Left hindlimb (tissue), 1 donor: ENCODE data around the gene CAMTA1.

ENCODE experiments used
- DNase-seq: peaks from one replicate; pipeline ENCODE4 v3.0.0-alpha.2; 2018

Gene CAMTA1

GRCh38 chr1:7335224-7335879, 550.1 kb downstream of the CAMTA1 start:
- DNase-seq, result no peak

GRCh38 chr1:7338439-7338838, 553.2 kb downstream of the CAMTA1 start:
- DNase-seq, result no peak

DNA sequence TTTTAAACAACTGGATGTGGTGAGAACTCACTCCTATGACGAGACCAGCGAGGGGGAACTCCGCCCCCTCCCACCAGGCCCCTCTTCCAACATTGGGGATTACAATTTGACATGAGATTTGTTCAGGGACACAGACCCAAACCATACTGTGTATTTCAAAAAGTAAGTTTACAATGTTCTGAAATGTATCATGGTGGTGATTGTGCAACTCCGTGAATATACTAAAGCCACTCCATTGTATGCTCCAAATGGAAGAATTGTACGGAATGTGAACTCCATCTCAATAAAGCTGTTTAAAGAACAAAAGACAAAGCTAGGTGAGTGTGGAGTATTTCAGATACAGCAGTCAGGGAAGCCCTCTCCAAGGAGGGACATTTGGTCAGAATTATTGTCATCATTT, 553.8 kb downstream of the CAMTA1 start:
- DNase-seq, result no peak

GRCh38 chr1:7339953-7340352, 554.7 kb downstream of the CAMTA1 start:
- DNase-seq, result no peak

DNA sequence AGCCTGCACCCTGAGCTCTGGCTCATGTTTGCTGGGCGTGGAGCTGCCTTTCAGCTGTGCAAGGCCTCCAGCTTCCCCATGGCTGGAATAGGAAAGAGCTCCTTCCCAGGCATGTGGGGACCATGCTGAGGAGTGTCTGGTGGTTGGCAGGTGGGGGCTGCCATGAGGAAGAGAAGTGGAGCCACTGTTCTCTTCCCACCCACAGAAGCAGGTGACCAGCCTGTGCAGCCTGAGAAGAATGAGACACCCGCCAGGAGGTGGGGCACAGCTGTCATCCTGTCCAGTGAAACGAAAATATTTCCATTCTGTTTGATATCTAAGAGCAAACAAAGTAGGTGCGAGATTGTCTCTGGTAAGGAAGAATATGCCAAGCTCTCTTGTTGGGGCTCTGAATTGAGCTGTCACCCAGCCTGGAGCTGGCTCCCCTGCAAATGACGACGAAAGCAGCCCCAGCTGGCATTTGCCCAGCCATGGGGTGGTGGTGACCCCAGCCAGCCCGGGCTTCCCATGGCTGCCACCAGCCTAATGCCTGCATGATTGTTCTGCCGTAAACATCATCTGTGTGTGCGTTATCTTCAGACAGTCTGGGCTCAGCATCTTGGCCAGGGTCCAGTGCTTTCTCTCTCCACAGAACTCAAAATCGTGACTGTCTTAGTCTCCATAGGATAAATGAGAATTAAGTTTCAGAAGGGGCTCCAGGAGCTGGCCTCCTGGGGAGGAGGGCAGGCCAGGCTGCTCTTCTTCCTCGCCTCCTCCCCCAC, 556.1 kb downstream of the CAMTA1 start:
- no peak for DNase-seq

- DNase-seq, result no peak
Observed at GRCh38 chr1:7343882-7344281, 558.6 kb downstream of the CAMTA1 start.

DNA sequence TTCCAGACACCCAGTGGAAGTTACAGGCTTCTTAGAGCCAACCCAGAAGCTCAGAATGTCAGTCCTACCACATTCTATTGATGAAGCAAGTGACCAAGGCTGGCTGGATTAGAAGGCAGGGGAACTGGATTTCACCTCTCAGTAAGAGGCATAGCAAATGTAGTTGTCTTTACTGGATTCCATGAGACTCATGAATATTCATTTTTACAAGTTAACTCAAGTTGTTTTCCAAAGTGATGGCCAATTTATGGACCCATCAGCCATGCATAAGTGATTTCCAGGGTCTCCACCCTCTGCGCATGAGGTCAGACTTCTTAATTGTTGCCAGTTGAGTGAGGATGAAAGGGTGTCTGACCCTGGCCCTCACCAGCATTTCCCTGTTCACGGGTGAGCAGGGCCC, 559.0 kb downstream of the CAMTA1 start:
- DNase-seq, result no peak

- DNase-seq, result no peak
Observed at GRCh38 chr1:7345516-7345915, 560.3 kb downstream of the CAMTA1 start.

DNA sequence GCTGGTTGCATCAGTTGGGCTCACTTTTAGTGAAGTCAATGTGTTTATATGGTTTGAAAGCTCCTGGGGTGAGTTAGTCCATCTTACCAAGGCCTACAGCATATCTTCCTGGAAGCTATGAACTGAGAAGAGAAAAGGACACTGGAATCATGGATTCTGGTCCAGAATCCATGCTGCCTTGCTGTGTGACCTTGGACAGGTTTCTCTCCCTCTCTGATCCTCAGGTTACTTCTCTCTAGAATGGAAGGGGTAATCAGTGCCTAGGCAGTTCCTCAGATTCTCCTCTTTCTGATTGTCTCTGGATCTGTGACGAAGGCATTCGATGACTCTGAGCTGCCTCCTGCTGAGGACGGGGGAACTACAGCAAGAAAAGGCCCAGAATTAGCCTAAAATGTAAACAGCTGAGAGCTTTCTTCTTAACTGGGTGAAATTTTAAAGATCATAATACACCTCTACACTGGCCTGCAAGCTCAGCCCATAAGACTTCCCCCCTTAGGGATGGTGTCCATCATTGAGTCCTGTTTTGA, 560.9 kb downstream of the CAMTA1 start:
- DNase-seq, result no peak

DNA sequence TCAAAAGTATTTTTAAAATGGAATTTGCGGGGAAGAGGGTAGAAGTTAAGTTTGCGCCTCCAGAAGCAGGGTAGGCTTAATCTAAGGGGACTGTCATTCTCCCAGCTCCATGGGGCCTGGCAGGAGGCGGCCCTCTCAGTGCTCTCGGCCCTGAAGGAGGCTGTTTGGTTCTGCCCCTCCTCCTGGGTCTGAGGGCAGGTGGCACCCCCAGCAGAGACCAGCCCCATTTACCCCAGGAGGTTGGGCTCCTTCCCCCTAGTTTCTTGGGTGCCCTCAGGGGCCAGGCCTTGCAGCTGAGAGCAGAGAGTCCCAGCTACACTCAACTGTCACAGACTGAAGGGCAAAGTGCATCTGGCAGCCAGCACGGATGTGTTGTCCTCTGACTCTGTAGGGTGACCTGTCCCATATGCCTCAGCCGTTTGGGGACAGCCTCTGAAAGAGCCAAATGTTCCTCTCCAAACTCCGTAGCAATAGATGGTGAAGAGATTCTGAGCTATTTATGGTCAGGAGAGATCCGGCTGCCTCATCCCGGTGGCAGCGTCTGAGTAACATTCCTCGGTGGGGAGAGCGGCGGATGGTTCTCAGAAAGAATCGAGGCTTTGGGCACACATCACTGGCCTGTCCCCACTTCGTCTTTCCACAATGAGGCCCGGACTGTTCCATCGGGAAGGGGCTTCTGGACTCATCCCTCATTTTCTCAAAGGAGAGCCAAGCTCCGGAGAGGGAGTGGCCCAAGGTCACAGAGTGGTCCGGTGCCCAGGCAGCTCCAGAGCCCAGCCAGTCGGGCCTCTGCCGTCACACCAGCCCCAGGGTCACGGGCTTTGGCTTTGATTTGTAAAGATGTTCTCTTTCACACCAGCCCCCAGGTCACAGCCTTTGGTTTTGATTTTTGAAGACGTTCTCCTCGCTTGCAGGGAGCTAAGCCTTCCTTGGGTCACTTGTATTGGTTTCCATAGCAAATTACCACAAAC, 561.6 kb downstream of the CAMTA1 start:
- DNase-seq, result no peak

DNA sequence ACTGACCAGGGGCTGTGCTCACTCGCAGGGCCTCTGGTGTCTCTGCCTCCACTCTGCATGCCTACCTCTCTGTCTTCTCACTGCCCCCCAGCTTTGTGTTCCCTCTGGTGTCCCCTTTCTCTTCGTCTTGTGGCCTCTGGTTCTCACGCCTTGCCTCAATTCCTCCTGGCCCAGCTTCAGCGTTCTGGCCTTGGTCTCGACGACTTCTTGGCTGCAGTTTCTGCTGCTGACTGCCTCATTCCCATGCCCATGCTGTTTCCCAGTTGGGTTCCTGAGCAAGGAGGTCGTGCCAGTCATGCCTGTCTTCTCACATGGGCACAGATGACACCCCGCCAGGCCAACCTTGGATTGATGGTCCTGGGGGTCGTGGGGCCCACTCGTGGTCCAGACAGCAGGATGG, 562.8 kb downstream of the CAMTA1 start:
- DNase-seq, result no peak

DNA sequence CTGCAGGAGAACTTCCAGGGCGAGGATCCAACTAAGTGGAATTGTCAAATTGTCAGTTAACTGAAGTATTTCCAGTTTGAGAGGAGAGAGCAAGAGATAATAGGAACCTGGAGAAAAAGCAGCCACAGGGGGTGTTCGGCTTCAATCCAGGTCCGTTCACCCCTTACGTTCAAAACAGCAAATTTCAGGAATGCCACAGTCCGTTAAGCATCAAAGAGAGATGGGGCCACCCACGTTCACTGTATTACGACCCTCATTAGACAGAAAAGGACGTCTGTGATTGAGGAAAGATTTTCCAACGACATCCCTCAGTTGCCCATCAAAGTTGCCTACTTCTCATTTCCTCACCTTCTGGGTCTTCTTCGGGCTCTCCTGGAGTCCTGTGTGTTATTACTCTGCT, 563.3 kb downstream of the CAMTA1 start:
- no peak for DNase-seq

- no peak for DNase-seq
Observed at GRCh38 chr1:7350804-7351203, 565.5 kb downstream of the CAMTA1 start.

- DNase-seq, result no peak
Observed at GRCh38 chr1:7351649-7352048, 566.4 kb downstream of the CAMTA1 start.

- DNase-seq, result no peak
Observed at GRCh38 chr1:7352364-7352763, 567.1 kb downstream of the CAMTA1 start.

- no peak for DNase-seq
Observed at GRCh38 chr1:7352974-7353373, 567.7 kb downstream of the CAMTA1 start.

GRCh38 chr1:7355646-7356045, 570.4 kb downstream of the CAMTA1 start:
- no peak for DNase-seq

DNA sequence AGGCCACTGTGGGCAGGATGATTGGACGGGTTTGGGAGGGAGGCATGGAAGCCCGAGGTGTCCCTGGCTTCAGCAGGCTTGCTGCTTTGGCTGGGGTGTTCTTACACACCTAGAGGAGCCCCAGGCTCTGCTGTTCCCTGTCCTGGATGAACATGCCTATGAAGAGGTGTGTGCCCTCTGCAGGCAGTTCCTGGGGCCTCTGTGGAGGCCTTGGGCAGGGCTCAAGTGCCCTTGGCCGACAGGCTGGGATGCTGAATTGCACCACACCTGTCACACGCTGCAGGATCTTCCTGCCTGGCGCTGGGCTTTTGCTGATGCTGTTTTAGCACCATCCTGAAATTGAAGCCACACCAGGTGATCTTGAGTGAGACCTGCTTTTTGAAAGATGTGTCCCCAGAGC, 570.8 kb downstream of the CAMTA1 start:
- DNase-seq, result no peak

GRCh38 chr1:7358425-7358824, 573.2 kb downstream of the CAMTA1 start:
- DNase-seq, result no peak

DNA sequence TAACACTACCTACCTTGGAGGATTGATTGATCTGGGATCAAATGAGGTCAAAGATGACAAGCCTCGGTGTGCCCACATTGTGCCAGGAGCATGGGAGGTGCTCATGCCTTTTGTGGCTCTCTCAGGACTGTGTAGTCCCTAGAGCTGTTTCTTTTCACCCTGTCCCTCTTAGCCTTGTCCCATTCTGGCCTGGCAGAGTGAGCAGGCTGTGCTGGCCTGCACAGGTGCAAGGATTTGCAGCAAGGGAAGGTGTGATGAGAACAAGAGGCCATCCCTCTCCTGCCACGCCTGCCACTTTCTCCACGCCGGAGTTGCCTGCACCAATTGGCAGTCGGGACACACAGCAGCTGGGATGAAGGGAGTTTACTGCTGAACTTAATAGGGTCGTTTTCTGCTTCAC, 575.3 kb downstream of the CAMTA1 start:
- no peak for DNase-seq

DNA sequence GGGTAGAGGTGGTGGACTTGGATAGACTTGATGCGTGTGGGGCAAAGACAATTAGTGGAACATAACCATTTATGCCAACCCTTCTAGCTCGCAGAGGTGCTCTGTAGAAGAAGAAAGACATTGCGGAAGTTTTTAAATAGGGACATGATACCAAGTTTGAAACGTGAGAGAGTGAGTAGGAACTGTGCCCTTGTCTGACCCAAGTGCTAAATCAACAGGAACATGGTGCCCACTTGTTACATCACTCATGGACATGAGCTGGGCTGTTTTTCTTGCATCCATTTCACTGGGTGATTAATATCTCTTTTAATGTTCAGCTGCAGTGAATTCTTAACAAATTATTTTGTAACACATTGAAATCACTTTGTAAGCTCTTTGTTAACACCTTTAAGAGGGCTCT, 577.7 kb downstream of the CAMTA1 start:
- DNase-seq, result no peak

DNA sequence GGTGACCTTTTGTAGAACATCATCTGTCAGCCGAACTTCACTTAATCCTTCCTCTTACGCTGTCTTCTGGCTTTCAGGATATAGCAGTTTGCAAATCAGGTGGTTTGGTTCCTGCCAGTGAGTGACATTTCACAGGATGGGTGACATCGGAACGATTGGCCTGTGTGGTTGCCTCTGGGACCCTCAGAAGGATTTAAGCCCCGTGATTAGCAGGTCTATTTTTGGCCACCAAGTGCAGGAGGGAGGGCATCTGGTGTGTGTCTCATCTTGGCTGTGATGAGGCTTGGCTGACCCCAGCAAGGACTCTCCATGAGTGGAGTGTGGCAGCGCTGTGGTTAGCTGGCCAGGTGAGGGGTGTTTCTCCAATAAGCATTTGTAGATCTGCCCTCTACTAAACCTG, 578.2 kb downstream of the CAMTA1 start:
- DNase-seq, result no peak

DNA sequence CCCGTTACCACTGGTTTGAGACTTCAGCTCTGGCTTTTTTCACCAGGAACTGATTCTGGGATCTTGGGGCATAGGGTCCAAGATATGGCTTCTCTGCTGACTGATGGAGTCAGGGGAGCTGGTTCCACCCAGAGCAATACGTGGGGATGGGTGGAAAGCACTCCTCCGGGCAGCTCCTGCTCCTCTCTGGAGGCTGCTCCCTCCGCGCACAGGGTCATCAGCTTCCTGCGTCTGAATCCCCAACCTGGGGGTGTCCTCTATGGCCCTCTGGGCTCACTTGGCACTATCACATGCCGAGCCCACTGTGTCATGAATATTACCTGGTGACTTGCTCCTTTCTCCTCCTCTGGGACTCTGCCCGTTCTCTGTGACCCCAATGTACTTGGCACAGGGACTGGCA, 580.5 kb downstream of the CAMTA1 start:
- no peak for DNase-seq
